GM12878 (cell line): Measurements from ENCODE around the gene AMPH.

Source experiments
- NFIC ChIP-seq: IDR thresholded peaks from 2 replicates; pipeline ENCODE4 v1.6.1; 2012; ENCODE audit warnings: low read depth, mild to moderate bottlenecking, inconsistent platforms, low read length, moderate library complexity
- YY1 ChIP-seq: IDR thresholded peaks from 2 replicates; pipeline ENCODE4 v1.6.1; 2011; ENCODE audit warnings: low read depth, mild to moderate bottlenecking, low read length
- ZZZ3 ChIP-seq: IDR thresholded peaks from 2 replicates; pipeline ENCODE4 v1.6.1; 2011; ENCODE audit warnings: low read depth; ENCODE audit not compliant: control insufficient read depth, insufficient read length
- TF ChIP-seq, protein P1 (sequence below): IDR thresholded peaks from 2 replicates; pipeline ENCODE4 v1.6.1; 2012; ENCODE audit warnings: low read depth, low read length, improper control_type of control experiment
- TF ChIP-seq, protein P2 (sequence below), 3 experiments: IDR thresholded peaks in 2 of 3; conservative IDR thresholded peaks in 1 of 3; 2 replicates each; pipeline ENCODE4 v1.5.1; 2011; ENCODE audit warnings: low read depth in 3 of 3, low read length in 3 of 3, mild to moderate bottlenecking in 3 of 3, control low read depth in 2 of 3, moderate library complexity in 2 of 3, inconsistent platforms in 1 of 3, mixed read lengths in 1 of 3; ENCODE audit not compliant: control insufficient read depth in 2 of 3, insufficient read depth in 1 of 3; ENCODE audit errors: extremely low read depth in 1 of 3

GRCh38 chr7:38673795-38674194, 42.6 kb upstream of the AMPH start:
- TF ChIP-seq, protein P1, sequence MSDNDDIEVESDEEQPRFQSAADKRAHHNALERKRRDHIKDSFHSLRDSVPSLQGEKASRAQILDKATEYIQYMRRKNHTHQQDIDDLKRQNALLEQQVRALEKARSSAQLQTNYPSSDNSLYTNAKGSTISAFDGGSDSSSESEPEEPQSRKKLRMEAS, result no peak
- TF ChIP-seq ZZZ3 (no peak), NFIC (no peak), YY1 (no peak)
- TF ChIP-seq, protein P2, sequence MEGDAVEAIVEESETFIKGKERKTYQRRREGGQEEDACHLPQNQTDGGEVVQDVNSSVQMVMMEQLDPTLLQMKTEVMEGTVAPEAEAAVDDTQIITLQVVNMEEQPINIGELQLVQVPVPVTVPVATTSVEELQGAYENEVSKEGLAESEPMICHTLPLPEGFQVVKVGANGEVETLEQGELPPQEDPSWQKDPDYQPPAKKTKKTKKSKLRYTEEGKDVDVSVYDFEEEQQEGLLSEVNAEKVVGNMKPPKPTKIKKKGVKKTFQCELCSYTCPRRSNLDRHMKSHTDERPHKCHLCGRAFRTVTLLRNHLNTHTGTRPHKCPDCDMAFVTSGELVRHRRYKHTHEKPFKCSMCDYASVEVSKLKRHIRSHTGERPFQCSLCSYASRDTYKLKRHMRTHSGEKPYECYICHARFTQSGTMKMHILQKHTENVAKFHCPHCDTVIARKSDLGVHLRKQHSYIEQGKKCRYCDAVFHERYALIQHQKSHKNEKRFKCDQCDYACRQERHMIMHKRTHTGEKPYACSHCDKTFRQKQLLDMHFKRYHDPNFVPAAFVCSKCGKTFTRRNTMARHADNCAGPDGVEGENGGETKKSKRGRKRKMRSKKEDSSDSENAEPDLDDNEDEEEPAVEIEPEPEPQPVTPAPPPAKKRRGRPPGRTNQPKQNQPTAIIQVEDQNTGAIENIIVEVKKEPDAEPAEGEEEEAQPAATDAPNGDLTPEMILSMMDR (IDR thresholded peaks at IDR 0.05 in 2 of 3, conservative IDR thresholded peaks at IDR 0.05 in 1 of 3; ENCODE audit: control insufficient read depth in 2 of 3, extremely low read depth in 1 of 3, insufficient read depth in 1 of 3, low read depth in 3 of 3, low read length in 3 of 3), result no peak
